Measurements from ENCODE around the gene PSMG4.

The PSMG4 gene

GRCh38 chr6:3276174-3277167, 17.7 kb downstream of the PSMG4 start:
- no peak for DNase-seq (ENCODE audit: low read depth in 2 of 2)

DNA sequence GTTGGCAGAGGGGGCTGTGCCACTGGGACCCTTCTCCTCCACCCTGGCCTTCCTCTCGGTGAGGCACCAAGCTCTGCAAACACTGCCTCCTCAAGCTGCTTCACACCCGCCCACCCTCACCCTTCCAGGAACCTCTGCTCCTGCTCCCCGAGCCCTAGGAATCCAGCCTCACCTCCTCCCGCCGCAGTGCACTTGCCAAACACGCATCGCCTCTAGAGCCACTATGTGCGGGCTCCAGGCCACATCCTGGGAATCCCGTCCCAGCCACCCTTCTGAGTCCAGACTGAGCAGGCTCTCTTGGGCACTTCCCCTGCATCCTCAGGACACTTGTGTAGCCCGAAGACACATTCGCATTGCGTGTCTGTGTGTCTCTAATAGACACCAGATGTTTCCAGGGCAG, 18.5 kb downstream of the PSMG4 start:
- no peak for DNase-seq (ENCODE audit: low read depth in 2 of 2)

DNA sequence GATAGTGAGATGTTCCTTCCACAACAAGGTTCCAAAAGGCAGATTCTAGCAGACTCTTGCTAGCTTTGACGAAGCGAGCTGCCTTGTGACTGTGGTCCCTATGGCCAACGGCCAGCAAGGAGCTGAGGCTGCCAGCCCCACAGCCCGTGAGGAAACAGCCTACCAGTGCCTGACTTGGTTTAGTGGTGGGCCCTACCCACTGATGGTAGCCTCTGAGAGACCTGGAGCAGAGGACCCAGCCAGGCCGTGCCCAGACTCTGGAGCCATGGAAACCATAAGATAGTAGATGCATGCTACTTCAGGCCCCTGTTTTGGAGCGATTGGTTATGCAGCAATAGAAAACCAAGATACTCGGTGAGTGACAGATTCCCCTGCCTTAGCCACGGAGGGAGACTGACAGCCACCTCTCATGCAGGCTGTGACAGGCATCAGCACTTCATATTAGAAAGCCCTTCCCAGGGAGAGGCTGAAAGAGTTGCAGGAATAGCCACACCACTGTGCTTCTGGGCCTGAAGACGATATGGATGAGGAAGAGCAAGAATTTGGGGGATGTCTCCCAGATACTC, 19.2 kb downstream of the PSMG4 start:
- no peak for DNase-seq (ENCODE audit: low read depth in 2 of 2)

GRCh38 chr6:3278691-3279090, 19.9 kb downstream of the PSMG4 start:
- no peak for DNase-seq (ENCODE audit: low read depth in 2 of 2)

GRCh38 chr6:3280091-3280490, 21.3 kb downstream of the PSMG4 start:
- no peak for DNase-seq (ENCODE audit: low read depth in 2 of 2)

GRCh38 chr6:3280866-3281465, 22.2 kb downstream of the PSMG4 start:
- DNase-seq (ENCODE audit: low read depth in 2 of 2): no peak

GRCh38 chr6:3281631-3282475, 23.1 kb downstream of the PSMG4 start:
- no peak for DNase-seq (ENCODE audit: low read depth in 2 of 2)

GRCh38 chr6:3282476-3283236, 23.9 kb downstream of the PSMG4 start:
- DNase-seq (ENCODE audit: low read depth in 2 of 2): no peak

DNA sequence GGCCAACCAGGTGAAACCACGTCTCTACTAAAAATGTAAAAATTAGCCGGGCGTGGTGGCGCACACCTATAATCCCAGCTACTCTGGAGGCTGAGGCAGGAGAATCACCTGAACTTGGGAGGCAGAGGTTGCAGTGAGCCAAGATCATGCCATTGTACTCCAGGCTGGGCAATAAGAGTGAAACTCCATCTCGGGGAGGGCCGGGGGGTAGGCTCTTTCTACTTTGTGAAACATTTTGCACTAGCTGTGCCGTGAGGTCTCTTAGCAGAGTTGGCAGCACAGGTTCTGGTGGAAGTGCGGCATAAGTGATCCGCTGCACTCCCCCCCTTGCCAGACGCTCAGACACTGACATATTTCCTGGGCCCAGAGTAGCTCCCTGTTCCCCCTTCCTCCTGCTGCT, 24.5 kb downstream of the PSMG4 start:
- DNase-seq (ENCODE audit: low read depth in 2 of 2): no peak

GRCh38 chr6:3283641-3284435, 25.1 kb downstream of the PSMG4 start:
- no peak for DNase-seq (ENCODE audit: low read depth in 2 of 2)

DNA sequence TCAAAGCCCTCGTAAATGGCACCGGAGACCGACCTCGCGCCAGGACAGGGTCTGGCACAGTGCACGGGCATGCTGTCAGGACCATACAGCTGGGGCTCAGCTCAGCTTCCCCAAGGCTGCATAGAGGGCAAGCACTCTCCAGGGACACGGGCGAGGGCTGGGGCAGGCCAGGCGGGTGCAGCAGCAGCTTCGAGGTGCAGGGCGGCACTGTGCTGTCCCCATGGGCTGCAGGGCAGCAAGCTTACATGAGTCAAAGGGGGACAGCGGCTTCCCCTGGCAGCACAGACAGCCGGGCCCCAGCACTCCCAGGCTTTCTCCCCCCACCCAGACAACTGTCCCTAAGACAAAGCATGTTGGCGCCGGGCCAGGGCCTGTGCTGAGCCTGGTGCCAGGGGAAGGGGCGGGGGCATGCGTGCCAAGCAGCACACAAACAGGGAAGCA, 25.7 kb downstream of the PSMG4 start:
- DNase-seq (ENCODE audit: low read depth in 2 of 2): no peak

GRCh38 chr6:3285049-3285639, 26.4 kb downstream of the PSMG4 start:
- DNase-seq (ENCODE audit: low read depth in 2 of 2): no peak

GRCh38 chr6:3285732-3286131, 27.0 kb downstream of the PSMG4 start:
- DNase-seq (ENCODE audit: low read depth in 2 of 2): no peak

DNA sequence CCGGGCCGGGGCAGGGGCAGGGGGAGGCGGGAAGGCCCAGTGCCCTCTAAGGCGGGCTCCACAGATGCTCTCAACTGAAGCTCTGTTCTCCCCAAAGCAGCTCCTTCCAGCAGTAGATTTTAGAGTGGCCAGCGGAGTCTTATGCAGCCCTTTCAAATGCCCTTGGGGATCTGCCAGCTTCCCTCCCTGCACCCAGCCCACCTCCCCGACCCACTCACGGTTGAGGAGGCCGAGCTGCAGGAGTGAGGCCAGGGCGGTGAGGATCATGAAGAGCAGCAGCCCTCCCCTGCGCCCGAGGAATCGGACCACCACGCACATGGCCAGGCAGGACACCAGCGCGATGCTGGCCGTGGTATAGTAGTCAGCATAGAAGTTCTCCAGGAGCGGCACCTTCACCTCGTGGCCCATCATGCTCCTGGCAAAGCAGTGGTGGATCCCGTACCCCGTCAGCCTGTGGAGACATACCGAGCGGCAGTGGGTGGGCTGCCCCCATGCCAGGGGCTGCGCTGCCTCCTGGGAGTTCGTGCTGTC, 28.0 kb downstream of the PSMG4 start:
- DNase-seq (ENCODE audit: low read depth in 2 of 2): no peak

DNA sequence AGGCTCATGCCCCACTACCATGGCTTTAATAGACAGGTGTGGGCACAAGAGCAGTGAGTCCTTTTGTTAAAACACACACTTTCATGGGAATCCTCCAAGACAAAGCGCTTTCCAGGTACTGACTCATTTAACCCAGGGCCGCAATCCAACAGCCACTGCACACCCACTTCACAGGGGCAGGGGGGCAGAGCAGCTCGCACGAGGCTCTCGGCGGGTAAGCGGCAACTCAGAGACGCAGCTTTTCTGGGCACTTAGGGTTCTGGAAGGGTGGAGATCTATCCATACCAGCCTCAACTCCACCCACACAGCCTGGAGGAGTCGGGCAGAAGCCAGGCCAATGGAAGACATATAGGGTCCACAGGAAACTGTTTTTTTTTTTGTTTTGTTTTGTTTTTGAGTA, 28.6 kb downstream of the PSMG4 start:
- no peak for DNase-seq (ENCODE audit: low read depth in 2 of 2)

DNA sequence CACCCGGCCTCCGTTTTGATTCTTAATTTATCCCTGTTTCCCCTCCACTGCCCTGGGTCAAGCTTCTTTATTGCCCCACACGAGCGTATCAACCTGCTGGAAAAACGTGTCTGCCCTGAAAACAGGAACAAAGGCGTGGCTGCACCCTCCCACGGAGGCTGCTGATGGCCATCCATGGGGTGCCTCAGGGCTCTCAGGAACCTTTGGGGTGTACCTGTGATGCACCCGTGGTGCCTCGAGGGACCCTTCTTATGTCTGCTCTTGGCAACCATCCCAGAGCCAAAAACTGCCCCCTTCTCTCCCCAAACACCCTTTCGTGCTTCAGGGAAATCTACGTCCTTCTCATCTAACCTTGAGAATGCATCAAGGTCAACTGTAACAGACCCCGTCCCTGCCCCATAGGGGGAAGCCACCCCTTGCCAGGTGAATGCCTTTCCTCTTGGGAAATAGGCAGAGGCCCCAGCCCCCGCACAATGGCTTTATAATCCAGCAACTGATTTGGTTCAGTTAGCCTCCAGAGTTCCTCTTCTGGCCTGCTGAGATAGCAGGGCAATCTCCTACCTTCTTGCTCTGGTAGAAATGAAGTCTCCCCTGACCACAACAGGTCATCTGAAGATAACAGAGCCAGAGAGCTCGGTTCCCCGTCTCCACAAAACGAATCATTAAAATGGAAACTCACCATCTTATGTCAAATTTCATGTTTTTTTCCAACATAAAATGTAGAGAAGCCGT, 29.4 kb downstream of the PSMG4 start:
- DNase-seq (ENCODE audit: low read depth in 2 of 2): no peak

DNA sequence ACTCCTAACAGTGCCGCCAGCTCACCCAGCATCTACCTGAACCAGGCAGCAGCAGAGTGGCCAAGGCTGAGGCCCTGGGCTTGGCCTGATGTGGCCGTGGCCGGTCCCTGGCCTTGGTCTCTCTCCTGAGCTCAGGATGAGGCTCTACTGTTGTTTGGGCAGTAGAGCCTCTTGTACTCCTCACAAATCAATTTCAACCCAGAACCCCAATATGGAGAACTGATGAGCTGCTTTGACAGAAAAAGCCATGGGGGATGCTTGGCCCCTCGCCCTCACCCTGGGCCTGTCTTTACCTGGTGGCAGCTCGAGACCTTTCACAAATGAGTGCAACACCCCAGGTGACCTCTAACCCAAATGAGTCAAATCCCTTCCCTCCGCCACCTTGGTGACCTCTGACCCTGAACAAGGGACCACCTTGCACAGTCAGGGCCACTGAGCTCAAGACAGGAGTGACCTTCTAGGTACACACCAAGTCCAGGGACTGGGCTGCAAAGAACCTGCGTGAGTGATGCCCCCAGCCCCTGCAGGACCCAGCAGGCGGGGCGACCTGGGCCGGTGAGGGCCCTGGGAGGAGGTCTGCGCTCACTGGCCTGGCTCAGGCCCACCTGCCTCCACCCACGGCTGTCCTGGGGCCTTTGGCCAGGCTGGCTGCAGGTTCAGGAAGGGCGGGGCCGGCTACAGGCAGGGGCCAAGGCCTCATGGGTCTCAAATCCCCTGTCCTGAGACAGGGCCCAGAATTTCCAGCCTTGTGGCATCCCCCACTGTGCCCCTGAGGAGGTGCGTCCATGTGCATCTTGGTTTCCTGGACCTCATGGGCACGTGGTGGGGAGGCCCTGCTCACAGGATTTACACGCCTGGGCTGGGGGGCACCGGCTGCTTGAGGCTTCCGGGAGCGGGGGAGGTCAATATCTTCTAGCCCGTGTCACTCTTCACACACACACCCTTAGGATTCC, 30.2 kb downstream of the PSMG4 start:
- no peak for DNase-seq (ENCODE audit: low read depth in 2 of 2)

DNA sequence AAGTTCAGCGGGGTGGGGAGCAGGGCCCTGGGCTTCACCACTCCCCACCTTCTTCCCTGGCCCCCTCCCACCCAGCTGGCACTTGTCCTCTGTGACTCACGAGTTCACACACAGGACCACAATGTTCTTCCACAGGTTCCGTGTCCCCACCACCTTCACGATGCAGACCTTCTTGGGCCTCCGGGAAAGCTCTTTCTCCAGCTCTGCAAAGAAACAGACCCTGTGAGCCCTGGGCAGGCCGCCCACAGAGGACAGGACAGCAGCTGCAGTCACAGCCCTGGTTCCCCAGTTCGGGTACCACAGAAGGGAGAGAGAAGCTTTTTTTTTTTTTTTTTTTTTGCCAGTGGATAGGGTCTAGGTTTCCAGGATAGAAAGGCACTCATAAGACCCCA, 30.9 kb downstream of the PSMG4 start:
- DNase-seq (ENCODE audit: low read depth in 2 of 2): no peak

Measured in stimulated activated CD4-positive, alpha-beta T cell treated with anti-CD3 and anti-CD28 coated beads, Interleukin-1b, Interleukin-23, amount 100 ng/mL, for 4 hours (primary cell).